Measurements from ENCODE around the gene SLC23A1. TPM values are rescaled to one million over a fixed set of nuclear protein-coding genes. Genes with fewer than 3 reads are reported as not detected.

The SLC23A1 gene
- total RNA-seq, 1 experiment from 2014 or later, result not detected

GRCh38 chr5:139363937-139364336 lies 19.2 kb downstream of the SLC23A1 start:
- no TSS peak for BruUV-seq (replicated peaks)
- intact Hi-C loops (cut with micrococcal nuclease; ENCODE audit: unreplicated experiment), result no loop called here
- H3K36me3 ChIP-seq (ENCODE audit: control insufficient read depth, insufficient read depth, low read length), result peaks cover 12% of the 10 kb centered on the region
- no peak overlapping the region for H3K27ac ChIP-seq (ENCODE audit: low read length)
- ATAC-seq (no peak), DNase-seq (ENCODE audit: low read depth, low spot score) (no peak)
- no peaks in the 10 kb centered on the region for H3K9me3 ChIP-seq (ENCODE audit: control insufficient read depth, insufficient read depth, low read depth, low read length)
- H3K4me3 ChIP-seq (ENCODE audit: low read depth in 2 of 2, low read length in 2 of 2), result no peak overlapping the region
- H3K27me3 ChIP-seq (ENCODE audit: control insufficient read depth, insufficient read depth, low read length), result no peaks in the 10 kb centered on the region
- in situ Hi-C loops (cut with HindIII; ENCODE audit: low pct_unique_long_range_greater_than_20kb, low sequenced_read_pairs), result no loop called here
- TF ChIP-seq, protein P1, sequence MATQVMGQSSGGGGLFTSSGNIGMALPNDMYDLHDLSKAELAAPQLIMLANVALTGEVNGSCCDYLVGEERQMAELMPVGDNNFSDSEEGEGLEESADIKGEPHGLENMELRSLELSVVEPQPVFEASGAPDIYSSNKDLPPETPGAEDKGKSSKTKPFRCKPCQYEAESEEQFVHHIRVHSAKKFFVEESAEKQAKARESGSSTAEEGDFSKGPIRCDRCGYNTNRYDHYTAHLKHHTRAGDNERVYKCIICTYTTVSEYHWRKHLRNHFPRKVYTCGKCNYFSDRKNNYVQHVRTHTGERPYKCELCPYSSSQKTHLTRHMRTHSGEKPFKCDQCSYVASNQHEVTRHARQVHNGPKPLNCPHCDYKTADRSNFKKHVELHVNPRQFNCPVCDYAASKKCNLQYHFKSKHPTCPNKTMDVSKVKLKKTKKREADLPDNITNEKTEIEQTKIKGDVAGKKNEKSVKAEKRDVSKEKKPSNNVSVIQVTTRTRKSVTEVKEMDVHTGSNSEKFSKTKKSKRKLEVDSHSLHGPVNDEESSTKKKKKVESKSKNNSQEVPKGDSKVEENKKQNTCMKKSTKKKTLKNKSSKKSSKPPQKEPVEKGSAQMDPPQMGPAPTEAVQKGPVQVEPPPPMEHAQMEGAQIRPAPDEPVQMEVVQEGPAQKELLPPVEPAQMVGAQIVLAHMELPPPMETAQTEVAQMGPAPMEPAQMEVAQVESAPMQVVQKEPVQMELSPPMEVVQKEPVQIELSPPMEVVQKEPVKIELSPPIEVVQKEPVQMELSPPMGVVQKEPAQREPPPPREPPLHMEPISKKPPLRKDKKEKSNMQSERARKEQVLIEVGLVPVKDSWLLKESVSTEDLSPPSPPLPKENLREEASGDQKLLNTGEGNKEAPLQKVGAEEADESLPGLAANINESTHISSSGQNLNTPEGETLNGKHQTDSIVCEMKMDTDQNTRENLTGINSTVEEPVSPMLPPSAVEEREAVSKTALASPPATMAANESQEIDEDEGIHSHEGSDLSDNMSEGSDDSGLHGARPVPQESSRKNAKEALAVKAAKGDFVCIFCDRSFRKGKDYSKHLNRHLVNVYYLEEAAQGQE (IDR thresholded peaks at IDR 0.05; ENCODE audit: insufficient read depth in 1 of 2, low read depth in 2 of 2, low read length in 1 of 2), result no peak
- H3K4me1 ChIP-seq (ENCODE audit: control insufficient read depth, insufficient read depth, low read length), result no peaks in the 10 kb centered on the region
- POLR2A ChIA-PET, result no interaction called here
- CTCF ChIA-PET, result no interaction called here

DNA sequence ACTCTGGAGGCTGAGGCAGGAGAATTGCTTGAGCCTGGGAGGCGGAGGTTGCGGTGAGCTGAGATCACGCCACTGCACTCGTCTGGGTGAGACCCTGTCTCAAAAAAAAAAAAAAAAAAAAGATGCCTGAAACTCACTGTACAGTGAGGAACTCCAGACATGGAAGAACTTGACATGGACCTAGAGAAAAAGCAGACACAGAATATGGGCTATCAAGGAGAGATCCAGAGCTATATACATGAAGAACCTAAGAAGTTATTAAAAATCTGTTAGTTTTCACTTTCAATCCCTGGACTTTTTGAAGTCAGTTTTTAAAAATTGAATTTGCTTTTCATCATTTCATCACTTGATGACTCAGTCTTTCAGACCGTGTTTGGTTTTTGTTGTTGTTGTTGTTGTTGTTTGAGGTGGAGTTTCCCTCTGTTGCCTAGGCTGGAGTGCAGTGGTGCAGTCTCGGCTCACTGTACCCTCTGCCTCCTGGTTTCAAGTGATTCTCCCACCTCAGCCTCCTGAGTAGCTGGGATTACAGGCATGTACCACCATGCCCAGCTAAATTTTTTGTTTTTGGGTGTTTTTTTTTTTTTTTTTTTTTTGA lies 21.2 kb downstream of the SLC23A1 start:
- TF ChIP-seq, protein P1 (IDR thresholded peaks at IDR 0.05; ENCODE audit: insufficient read depth in 1 of 2, low read depth in 2 of 2, low read length in 1 of 2), result no peak
- TF ChIP-seq SIN3A (IDR thresholded peaks at IDR 0.05; ENCODE audit: borderline replicate concordance, insufficient read depth, low read depth, low read length), result no peak
- no peak for TF ChIP-seq CTCF (IDR thresholded peaks at IDR 0.05)
- no peak for TF ChIP-seq POLR2AphosphoS5 (IDR thresholded peaks at IDR 0.05; ENCODE audit: low read depth, low read length)
- TF ChIP-seq TCF7L2 (IDR thresholded peaks at IDR 0.05; ENCODE audit: low read depth, low read length), result no peak

More for the DNA sequence above, 21.2 kb downstream of the SLC23A1 start:
- H3K4me3 ChIP-seq (ENCODE audit: low read depth in 2 of 2, low read length in 2 of 2), result no peak overlapping the region
- ATAC-seq (no peak), DNase-seq (ENCODE audit: low read depth, low spot score) (no peak)
- in situ Hi-C loops (cut with HindIII; ENCODE audit: low pct_unique_long_range_greater_than_20kb, low sequenced_read_pairs), result no loop called here
- intact Hi-C loops (cut with micrococcal nuclease; ENCODE audit: unreplicated experiment), result no loop called here
- peaks cover 7% of the 10 kb centered on the region; the same call in 1 of the 2 replicates for H3K36me3 ChIP-seq (ENCODE audit: control insufficient read depth, insufficient read depth, low read length)
- BruUV-seq (replicated peaks), result no TSS peak
- H3K27me3 ChIP-seq (ENCODE audit: control insufficient read depth, insufficient read depth, low read length), result no peaks in the 10 kb centered on the region
- POLR2A ChIA-PET, result interaction anchor here (0.7 kb wide), 1 partner anchor 534 kb away, joined by 7 read pairs; no protein-coding TSS in a partner anchor
- no peak overlapping the region for H3K27ac ChIP-seq (ENCODE audit: low read length)
- H3K9me3 ChIP-seq (ENCODE audit: control insufficient read depth, insufficient read depth, low read depth, low read length), result no peaks in the 10 kb centered on the region
- no peaks in the 10 kb centered on the region for H3K4me1 ChIP-seq (ENCODE audit: control insufficient read depth, insufficient read depth, low read length)
- CTCF ChIA-PET, result no interaction called here

Data from Panc1 (cell line).